AG04449 (cell line): Measurements from ENCODE around the gene FLNC.

Experiments
- CTCF ChIA-PET: fragments of 350-600 bp; formaldehyde crosslinking; extraction: SDS; loops from one replicate; lab custom pipeline; 2021; ENCODE audit warnings: antibody characterized with exemption; lab: Yijun Ruan, JAX
- POLR2A ChIA-PET: fragments of 400-600, 350-600 bp; formaldehyde crosslinking; extraction: SDS; loops from one replicate; lab custom pipeline; 2020; ENCODE audit warnings: antibody characterized with exemption, inconsistent platforms; lab: Yijun Ruan, JAX
- DNase-seq: peaks from one replicate; pipeline ENCODE4 v3.0.0-alpha.2; 2010; ENCODE audit warnings: low read depth, low spot score
- H3K4me3 ChIP-seq: 2 replicates; pipeline ENCODE4 v1.5.1; 2011; ENCODE audit warnings: low read depth, mild to moderate bottlenecking, control low read depth, low read length
- TF ChIP-seq, protein P1 (sequence below): IDR thresholded peaks from one replicate; pipeline ENCODE4 v1.5.1; 2011; ENCODE audit warnings: mild to moderate bottlenecking, moderate library complexity, low read length, control low read depth, inconsistent platforms; ENCODE audit not compliant: insufficient read depth; ENCODE audit errors: missing control alignments

The FLNC gene

DNA sequence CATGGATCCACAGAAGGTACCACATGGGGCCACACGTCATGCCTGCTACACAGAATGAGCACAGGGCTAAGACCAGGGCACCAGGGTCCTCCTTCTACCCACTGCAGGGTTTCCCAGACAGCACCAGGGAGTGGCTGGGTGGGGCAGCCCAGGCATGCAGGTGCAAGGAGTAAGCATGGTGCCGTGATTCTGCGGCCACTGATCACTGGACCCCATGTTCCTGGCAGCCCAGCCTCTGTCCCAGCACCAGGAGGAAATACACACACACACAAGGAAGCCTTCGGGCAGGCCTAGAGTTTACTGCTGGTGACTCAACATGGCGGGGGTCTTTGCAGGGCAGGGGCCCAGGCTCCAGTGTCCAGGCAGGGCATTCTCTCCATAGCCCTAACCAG lies 46.4 kb downstream of the FLNC start:
- POLR2A ChIA-PET, result no interaction called here
- CTCF ChIA-PET, result interaction anchor here (17.9 kb wide), 1 partner anchor 6 kb away, joined by 203 read pairs; no protein-coding TSS in a partner anchor
- no peak overlapping the region for H3K4me3 ChIP-seq
- TF ChIP-seq, protein P1, sequence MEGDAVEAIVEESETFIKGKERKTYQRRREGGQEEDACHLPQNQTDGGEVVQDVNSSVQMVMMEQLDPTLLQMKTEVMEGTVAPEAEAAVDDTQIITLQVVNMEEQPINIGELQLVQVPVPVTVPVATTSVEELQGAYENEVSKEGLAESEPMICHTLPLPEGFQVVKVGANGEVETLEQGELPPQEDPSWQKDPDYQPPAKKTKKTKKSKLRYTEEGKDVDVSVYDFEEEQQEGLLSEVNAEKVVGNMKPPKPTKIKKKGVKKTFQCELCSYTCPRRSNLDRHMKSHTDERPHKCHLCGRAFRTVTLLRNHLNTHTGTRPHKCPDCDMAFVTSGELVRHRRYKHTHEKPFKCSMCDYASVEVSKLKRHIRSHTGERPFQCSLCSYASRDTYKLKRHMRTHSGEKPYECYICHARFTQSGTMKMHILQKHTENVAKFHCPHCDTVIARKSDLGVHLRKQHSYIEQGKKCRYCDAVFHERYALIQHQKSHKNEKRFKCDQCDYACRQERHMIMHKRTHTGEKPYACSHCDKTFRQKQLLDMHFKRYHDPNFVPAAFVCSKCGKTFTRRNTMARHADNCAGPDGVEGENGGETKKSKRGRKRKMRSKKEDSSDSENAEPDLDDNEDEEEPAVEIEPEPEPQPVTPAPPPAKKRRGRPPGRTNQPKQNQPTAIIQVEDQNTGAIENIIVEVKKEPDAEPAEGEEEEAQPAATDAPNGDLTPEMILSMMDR, result no peak
- DNase-seq, result no peak

DNA sequence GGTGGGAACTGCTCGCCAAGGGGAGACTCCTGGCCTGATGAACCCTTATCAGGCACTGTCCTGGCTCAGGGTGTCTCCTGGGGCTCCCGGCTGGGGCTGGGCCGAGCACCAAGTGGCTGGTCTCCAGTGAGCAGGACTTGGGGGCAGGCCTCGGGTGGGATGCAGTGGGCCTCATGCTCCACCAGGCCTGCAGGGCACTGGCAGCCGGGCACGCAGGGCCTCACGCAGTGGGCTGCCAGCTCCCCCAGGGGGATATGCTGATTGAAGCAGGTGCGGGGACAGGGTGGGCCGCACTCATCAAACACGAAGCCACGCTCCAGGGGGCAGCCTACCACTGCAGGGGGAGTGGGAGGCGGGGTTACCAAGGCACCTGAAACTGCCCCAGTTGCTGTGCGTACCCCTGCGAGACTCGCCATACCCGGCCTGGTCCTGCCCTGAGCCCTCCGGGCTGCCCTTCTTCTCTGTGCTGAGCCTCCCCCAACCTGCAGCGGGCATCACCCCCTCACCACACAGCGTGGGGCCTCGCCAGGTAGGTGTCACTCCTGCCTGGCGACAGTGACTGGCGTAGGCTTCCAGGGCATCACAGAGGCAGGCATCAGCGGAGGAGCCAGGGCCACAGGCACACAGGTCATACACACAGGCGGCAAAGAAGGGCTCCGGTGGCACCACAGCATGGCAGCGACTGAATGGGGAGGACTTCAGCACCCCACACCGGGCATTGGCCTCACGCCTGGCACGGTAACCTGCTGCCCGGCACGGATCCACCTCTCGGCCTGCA lies 47.0 kb downstream of the FLNC start:
- CTCF ChIA-PET, result interaction anchor here (1.7 kb wide), 1 partner anchor 402 kb away, joined by 7 read pairs; no protein-coding TSS in a partner anchor

DNA sequence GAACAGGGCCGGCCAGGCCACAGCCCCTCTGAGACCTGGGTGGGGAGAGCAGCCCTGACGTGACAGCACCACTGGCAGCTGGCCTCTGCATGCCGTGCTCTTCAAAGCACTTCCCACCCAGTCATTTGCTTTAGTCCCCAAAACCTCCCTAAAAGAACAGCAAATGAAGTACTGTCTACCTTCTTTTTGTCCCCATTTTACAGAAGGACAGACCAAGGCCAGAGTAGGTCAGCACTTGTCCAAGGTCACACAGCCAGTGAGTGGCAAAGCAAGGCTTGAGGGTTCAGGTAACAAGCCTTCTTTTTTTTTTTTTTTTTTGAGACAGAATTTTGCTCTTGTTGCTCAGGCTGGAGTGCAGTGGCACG lies 47.5 kb downstream of the FLNC start:
- no peak for DNase-seq
- POLR2A ChIA-PET, result no interaction called here
- H3K4me3 ChIP-seq, result no peak overlapping the region
- CTCF ChIA-PET, result interaction anchor here (1.7 to 10.0 kb wide), 2 partner anchors 10 to 403 kb away, joined by 7 to 203 read pairs; partner anchors contain the start of gene ATP6V1F
- TF ChIP-seq, protein P1, result no peak

More for the DNA sequence above, 47.0 kb downstream of the FLNC start:
- DNase-seq, result no peak
- POLR2A ChIA-PET, result no interaction called here
- no peak overlapping the region for H3K4me3 ChIP-seq
- TF ChIP-seq, protein P1, result no peak

DNA sequence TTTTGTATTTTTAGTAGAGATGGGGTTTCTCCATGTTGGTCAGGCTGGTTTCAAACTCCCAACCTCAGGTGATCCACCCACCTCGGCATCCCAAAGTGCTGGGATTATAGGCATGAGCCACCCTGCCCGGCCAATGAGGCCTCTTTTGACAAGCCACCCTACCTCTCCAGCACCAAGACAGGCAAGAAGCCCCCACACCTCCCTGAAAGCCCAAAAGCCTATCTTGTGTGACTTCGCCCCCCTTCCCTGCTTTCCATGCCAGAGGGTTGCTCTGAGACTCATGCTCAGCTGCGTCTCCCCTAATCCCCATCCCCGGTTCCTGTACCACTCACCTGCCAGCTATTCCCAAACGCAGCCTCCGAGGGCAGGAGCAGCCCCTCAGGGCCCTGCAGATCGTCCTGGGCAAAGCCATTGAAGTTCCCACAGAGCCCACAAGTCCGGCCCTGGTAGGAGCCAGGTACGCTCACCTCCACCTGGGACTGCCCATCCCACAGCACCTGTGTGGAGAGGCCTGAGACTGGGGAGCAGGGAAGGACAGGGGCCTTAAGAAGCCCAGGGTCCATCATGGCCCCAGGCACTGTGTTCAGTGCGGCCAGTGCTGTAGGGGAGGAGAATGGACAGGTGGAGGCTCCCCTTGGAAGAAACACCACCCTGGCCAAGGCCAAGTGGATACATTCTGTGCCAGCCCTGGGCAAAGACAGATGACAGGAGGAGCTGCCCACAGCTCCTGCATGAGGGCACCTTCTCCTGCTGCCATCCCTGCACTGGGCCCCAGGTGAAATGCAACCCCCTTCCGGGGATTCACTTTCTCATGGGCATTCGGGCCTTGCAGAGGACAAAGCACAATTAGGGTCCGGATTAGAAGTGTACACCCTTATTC lies 48.3 kb downstream of the FLNC start:
- POLR2A ChIA-PET, result interaction anchor here (0.6 kb wide), 1 partner anchor 273 kb away, joined by 3 read pairs; no protein-coding TSS in a partner anchor
- H3K4me3 ChIP-seq, result no peak overlapping the region
- CTCF ChIA-PET, result interaction anchor here (1.7 to 10.0 kb wide), 2 partner anchors 11 to 404 kb away, joined by 7 to 203 read pairs; partner anchors contain the start of gene ATP6V1F
- no peak for DNase-seq
- TF ChIP-seq, protein P1, result no peak

DNA sequence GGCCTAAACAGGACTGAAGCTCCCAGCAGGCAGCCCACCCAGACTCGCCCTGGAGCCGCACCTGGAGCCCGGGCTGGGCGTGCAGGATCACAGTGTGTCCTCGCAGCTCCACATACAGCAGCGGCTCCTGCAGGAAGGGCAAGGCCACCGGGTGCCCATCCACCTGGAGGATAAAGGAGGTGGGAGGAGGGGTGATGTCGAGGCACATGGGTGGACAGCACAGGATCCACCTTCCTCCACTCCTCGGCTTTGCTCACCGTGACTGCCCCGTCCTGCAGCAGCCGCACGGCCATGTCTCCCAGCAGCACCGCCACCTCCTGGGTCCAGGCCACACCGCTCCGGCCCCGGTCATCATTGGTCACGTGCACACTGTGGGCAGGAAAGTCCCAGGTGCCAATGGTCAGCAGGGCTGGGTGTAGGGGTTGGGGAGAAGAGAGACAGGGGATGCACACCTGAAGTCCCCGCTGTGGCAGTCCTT lies 49.3 kb downstream of the FLNC start:
- TF ChIP-seq, protein P1, result no peak
- no peak for DNase-seq
- POLR2A ChIA-PET, result interaction anchor here (0.6 kb wide), 1 partner anchor 274 kb away, joined by 3 read pairs; no protein-coding TSS in a partner anchor
- CTCF ChIA-PET, result interaction anchor here (1.2 to 10.0 kb wide), 4 partner anchors 12 to 418 kb away, joined by 3 to 203 read pairs (median 30); partner anchors contain the start of genes ATP6V1F and METTL2B
- no peak overlapping the region for H3K4me3 ChIP-seq
